GM11168 (cell line): ENCODE results near the gene MAPK8.

ENCODE experiments used
- in situ Hi-C: fragments of 300-500 bp; cut with MboI; formaldehyde crosslinking; loops from one replicate; pipeline ENCODE4 v1.12.0; 2022; ENCODE audit warnings: low sequenced_read_pairs; ENCODE audit not compliant: unreplicated experiment

Gene MAPK8

GRCh38 chr10:48468866-48469511, 162.5 kb downstream of the MAPK8 start:
- in situ Hi-C loops, result no loop called here

GRCh38 chr10:48469516-48470020, 163.1 kb downstream of the MAPK8 start:
- in situ Hi-C loops, result no loop called here

GRCh38 chr10:48470115-48470892, 163.8 kb downstream of the MAPK8 start:
- in situ Hi-C loops, result no loop called here

- in situ Hi-C loops, result no loop called here
These were observed 164.7 kb downstream of the MAPK8 start for GRCh38 chr10:48470893-48471805.

GRCh38 chr10:48472501-48473069, 166.1 kb downstream of the MAPK8 start:
- in situ Hi-C loops, result no loop called here

GRCh38 chr10:48473704-48474103, 167.2 kb downstream of the MAPK8 start:
- in situ Hi-C loops, result no loop called here

GRCh38 chr10:48474765-48475365, 168.4 kb downstream of the MAPK8 start:
- in situ Hi-C loops, result no loop called here

GRCh38 chr10:48475943-48476278, 169.4 kb downstream of the MAPK8 start:
- in situ Hi-C loops, result no loop called here

GRCh38 chr10:48476279-48476982, 170.0 kb downstream of the MAPK8 start:
- in situ Hi-C loops, result no loop called here

- in situ Hi-C loops, result no loop called here
These were observed 170.7 kb downstream of the MAPK8 start for GRCh38 chr10:48477141-48477540.

GRCh38 chr10:48477616-48478015, 171.1 kb downstream of the MAPK8 start:
- in situ Hi-C loops, result no loop called here

GRCh38 chr10:48478469-48478868, 172.0 kb downstream of the MAPK8 start:
- in situ Hi-C loops, result no loop called here

- in situ Hi-C loops, result no loop called here
These were observed 172.7 kb downstream of the MAPK8 start for GRCh38 chr10:48478980-48479811.

- in situ Hi-C loops, result no loop called here
These were observed 174.2 kb downstream of the MAPK8 start for GRCh38 chr10:48480397-48481374.

- in situ Hi-C loops, result no loop called here
These were observed 174.9 kb downstream of the MAPK8 start for GRCh38 chr10:48481385-48481784.

- in situ Hi-C loops, result no loop called here
These were observed 175.7 kb downstream of the MAPK8 start for GRCh38 chr10:48482207-48482606.

- in situ Hi-C loops, result no loop called here
These were observed 178.4 kb downstream of the MAPK8 start for GRCh38 chr10:48484911-48485310.
